ENCODE data around the gene GLRA3. TPM values are rescaled to one million over a fixed set of nuclear protein-coding genes. Genes with fewer than 3 reads are reported as not detected.

Gene GLRA3
- total RNA-seq, 1 donor from 2014 or later, result not detected

DNA sequence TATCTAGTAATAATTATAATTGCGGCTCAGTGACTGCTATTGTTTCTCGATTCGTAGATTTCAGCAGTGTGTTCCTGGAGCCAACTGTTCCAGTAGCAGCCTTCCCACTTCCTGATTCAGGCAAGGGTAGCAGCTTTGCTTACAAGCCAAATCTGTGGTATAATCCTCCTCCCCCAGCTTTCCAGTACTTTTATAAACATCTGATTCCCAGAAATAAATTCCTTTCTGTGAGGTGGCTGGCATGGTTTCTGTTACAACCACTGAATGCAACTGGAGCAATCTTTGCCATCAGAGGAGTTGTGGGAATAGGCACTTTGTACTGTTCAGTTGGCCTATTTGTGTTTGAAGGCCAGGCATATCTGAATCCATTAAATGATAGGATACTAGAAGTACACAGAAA, 80.0 kb downstream of the GLRA3 start:
- no peak overlapping the region for H3K4me3 ChIP-seq
- H3K4me1 ChIP-seq, result no peaks in the 10 kb centered on the region
- no peak overlapping the region for H3K27ac ChIP-seq
- H3K9me3 ChIP-seq, result no peaks in the 10 kb centered on the region
- H3K36me3 ChIP-seq, result no peaks in the 10 kb centered on the region
- DNase-seq (ENCODE audit: extremely low spot score in 2 of 2), result no peak
- no peak for TF ChIP-seq POLR2A (IDR thresholded peaks at IDR 0.05)
- TF ChIP-seq, protein P1, sequence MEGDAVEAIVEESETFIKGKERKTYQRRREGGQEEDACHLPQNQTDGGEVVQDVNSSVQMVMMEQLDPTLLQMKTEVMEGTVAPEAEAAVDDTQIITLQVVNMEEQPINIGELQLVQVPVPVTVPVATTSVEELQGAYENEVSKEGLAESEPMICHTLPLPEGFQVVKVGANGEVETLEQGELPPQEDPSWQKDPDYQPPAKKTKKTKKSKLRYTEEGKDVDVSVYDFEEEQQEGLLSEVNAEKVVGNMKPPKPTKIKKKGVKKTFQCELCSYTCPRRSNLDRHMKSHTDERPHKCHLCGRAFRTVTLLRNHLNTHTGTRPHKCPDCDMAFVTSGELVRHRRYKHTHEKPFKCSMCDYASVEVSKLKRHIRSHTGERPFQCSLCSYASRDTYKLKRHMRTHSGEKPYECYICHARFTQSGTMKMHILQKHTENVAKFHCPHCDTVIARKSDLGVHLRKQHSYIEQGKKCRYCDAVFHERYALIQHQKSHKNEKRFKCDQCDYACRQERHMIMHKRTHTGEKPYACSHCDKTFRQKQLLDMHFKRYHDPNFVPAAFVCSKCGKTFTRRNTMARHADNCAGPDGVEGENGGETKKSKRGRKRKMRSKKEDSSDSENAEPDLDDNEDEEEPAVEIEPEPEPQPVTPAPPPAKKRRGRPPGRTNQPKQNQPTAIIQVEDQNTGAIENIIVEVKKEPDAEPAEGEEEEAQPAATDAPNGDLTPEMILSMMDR (IDR thresholded peaks at IDR 0.05), result no peak
- no peak for TF ChIP-seq POLR2AphosphoS5 (IDR thresholded peaks at IDR 0.05; ENCODE audit: insufficient read depth in 1 of 2, low read depth in 1 of 2)
- H3K27me3 ChIP-seq, result no peaks in the 10 kb centered on the region
- intact Hi-C loops (cut with DNase I), result no loop called here

- Histone ChIP-seq H3K27me3 (no peaks in the 10 kb centered on the region), H3K4me1 (no peaks in the 10 kb centered on the region), H3K9me3 (no peaks in the 10 kb centered on the region), H3K4me3 (no peak overlapping the region), H3K27ac (no peak overlapping the region), H3K36me3 (no peaks in the 10 kb centered on the region)
- intact Hi-C loops (cut with DNase I), result no loop called here
- no peak for TF ChIP-seq POLR2A (IDR thresholded peaks at IDR 0.05)
- TF ChIP-seq, protein P1 (IDR thresholded peaks at IDR 0.05), result no peak
- no peak for TF ChIP-seq POLR2AphosphoS5 (IDR thresholded peaks at IDR 0.05; ENCODE audit: insufficient read depth in 1 of 2, low read depth in 1 of 2)
- DNase-seq (ENCODE audit: extremely low spot score in 2 of 2), result no peak
These were observed 82.3 kb downstream of the GLRA3 start for GRCh38 chr4:174746710-174747109.

DNA sequence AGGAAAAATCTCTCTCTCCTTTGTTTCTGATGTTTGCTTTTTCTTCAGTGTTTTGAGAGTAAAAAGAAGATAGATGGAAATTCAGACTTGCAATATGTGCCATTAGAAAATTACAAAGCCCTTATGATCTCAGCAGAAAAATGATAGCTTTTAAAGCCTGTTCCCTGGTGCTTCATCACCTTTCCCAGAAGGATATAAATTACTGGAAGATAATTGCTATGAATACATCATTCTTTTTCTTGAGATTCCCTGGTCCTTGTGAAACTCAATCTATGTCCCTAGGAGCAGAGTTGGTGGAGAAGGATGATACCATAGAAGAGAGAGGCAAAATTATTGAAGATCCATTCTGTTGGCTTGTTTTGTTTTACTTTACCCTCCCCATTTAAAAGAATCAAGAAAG, 86.5 kb downstream of the GLRA3 start:
- TF ChIP-seq, protein P1 (IDR thresholded peaks at IDR 0.05), result no peak
- TF ChIP-seq POLR2A (IDR thresholded peaks at IDR 0.05) (no peak), POLR2AphosphoS5 (IDR thresholded peaks at IDR 0.05; ENCODE audit: insufficient read depth in 1 of 2, low read depth in 1 of 2) (no peak)
- H3K9me3 ChIP-seq, result no peaks in the 10 kb centered on the region
- H3K27ac ChIP-seq, result no peak overlapping the region
- no peaks in the 10 kb centered on the region for H3K36me3 ChIP-seq
- no peak overlapping the region for H3K4me3 ChIP-seq
- intact Hi-C loops (cut with DNase I), result no loop called here
- H3K4me1 ChIP-seq, result no peaks in the 10 kb centered on the region
- H3K27me3 ChIP-seq, result no peaks in the 10 kb centered on the region
- DNase-seq (ENCODE audit: extremely low spot score in 2 of 2), result no peak

GRCh38 chr4:174739576-174739975, 89.5 kb downstream of the GLRA3 start:
- no peak overlapping the region for H3K4me3 ChIP-seq
- no peak overlapping the region for H3K27ac ChIP-seq
- intact Hi-C loops (cut with DNase I), result no loop called here
- TF ChIP-seq POLR2A (IDR thresholded peaks at IDR 0.05) (no peak), POLR2AphosphoS5 (IDR thresholded peaks at IDR 0.05; ENCODE audit: insufficient read depth in 1 of 2, low read depth in 1 of 2) (no peak)
- TF ChIP-seq, protein P1 (IDR thresholded peaks at IDR 0.05), result no peak
- H3K9me3 ChIP-seq, result no peaks in the 10 kb centered on the region
- DNase-seq (ENCODE audit: extremely low spot score in 2 of 2), result no peak
- H3K4me1 ChIP-seq, result no peaks in the 10 kb centered on the region
- H3K27me3 ChIP-seq, result no peaks in the 10 kb centered on the region
- H3K36me3 ChIP-seq, result no peaks in the 10 kb centered on the region

DNA sequence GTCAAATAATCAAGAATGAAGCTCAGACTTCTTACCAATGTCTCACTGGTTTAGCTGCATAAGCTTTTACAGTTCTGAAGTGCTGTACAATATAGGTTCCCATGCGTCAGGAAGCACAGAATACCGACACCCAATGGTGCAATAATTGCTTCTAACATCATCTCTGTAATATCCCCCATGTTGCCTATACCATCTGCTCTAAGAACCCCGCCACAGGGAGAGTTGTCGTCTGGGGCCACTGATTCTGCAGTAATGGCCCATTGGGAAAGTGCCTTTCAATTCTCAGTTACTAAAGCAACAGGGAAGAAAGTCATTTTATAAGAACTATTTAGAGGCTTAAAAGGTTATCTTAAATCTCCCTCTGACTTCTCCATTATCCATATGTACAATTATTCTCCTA, 94.9 kb downstream of the GLRA3 start:
- no peaks in the 10 kb centered on the region for H3K36me3 ChIP-seq
- no peak overlapping the region for H3K4me3 ChIP-seq
- no peaks in the 10 kb centered on the region for H3K27me3 ChIP-seq
- no peak for TF ChIP-seq POLR2A (IDR thresholded peaks at IDR 0.05)
- TF ChIP-seq, protein P1 (IDR thresholded peaks at IDR 0.05), result no peak
- no peak for TF ChIP-seq POLR2AphosphoS5 (IDR thresholded peaks at IDR 0.05; ENCODE audit: insufficient read depth in 1 of 2, low read depth in 1 of 2)
- no peaks in the 10 kb centered on the region for H3K9me3 ChIP-seq
- H3K27ac ChIP-seq, result no peak overlapping the region
- intact Hi-C loops (cut with DNase I), result no loop called here
- no peaks in the 10 kb centered on the region for H3K4me1 ChIP-seq
- DNase-seq (ENCODE audit: extremely low spot score in 2 of 2), result no peak

Data from vagina (tissue), 2 donors.